H1 (cell line): ENCODE results near the gene GPX7. TPM values are rescaled to one million over a fixed set of nuclear protein-coding genes. Genes with fewer than 3 reads are reported as not detected.

ENCODE experiments used
- CTCF ChIA-PET: fragments of 300-600 bp; sonication (Branson Sonifier 250); formaldehyde crosslinking; loops from one replicate; lab custom pipeline; 2021; ENCODE audit not compliant: partially characterized antibody; lab: Charles Lee
- POLR2A ChIA-PET: fragments of 300-600 bp; sonication (Branson Sonifier 250); formaldehyde crosslinking; loops from one replicate; lab custom pipeline; 2021; ENCODE audit warnings: inconsistent platforms; ENCODE audit not compliant: partially characterized antibody; lab: Charles Lee
- DNase-seq, 2 experiments: peaks; one replicate each; pipeline versions ENCODE4 v3.0.0 to v3.0.0-alpha.2; 2010 to 2022; ENCODE audit warnings: low spot score in 2 of 2, low read depth in 1 of 2, mixed read lengths in 1 of 2
- FAIRE-seq: peaks from 2 replicates; lab custom pipeline; 2011; peaks lifted over from hg19 to GRCh38; lab: Jason Lieb, UNC
- H2AFZ ChIP-seq: 2 replicates; pipeline ENCODE4 v1.8.1; 2012; ENCODE audit warnings: low read length, inconsistent platforms
- H2AK5ac ChIP-seq: 2 replicates; pipeline ENCODE4 v1.6.1; 2013; ENCODE audit warnings: low read depth, low read length
- H2BK120ac ChIP-seq: replicated peaks from 2 replicates; pipeline ENCODE3; 2013; ENCODE audit warnings: low read depth, low read length, inconsistent platforms
- H2BK12ac ChIP-seq: 2 replicates; pipeline ENCODE4 v1.6.1; 2013; ENCODE audit warnings: low read depth, low read length
- H2BK15ac ChIP-seq: 2 replicates; pipeline ENCODE4 v1.6.1; 2013; ENCODE audit warnings: low read length
- H2BK20ac ChIP-seq: 2 replicates; pipeline ENCODE4 v1.6.1; 2013; ENCODE audit warnings: low read length
- H2BK5ac ChIP-seq: 2 replicates; pipeline ENCODE4 v1.6.1; 2013; ENCODE audit warnings: low read depth, low read length
- H3K14ac ChIP-seq: 2 replicates; pipeline ENCODE4 v1.6.1; 2013; ENCODE audit warnings: inconsistent platforms; ENCODE audit not compliant: insufficient read length
- H3K18ac ChIP-seq: 2 replicates; pipeline ENCODE4 v1.6.1; 2013; ENCODE audit warnings: low read length; ENCODE audit errors: extremely low read depth
- H3K23ac ChIP-seq: 2 replicates; pipeline ENCODE4 v1.6.1; 2013; ENCODE audit warnings: inconsistent platforms; ENCODE audit not compliant: insufficient read length
- H3K23me2 ChIP-seq: 2 replicates; pipeline ENCODE4 v1.6.1; 2013; ENCODE audit warnings: low read depth, low read length
- H3K27ac ChIP-seq: 2 replicates; pipeline ENCODE4 v1.6.1; 2011; ENCODE audit warnings: low read depth, low read length, inconsistent platforms
- H3K27me3 ChIP-seq, 4 experiments: replicated peaks in 1 of 4; 1 replicate in 1 of 4; 2 replicates in 3 of 4; pipeline versions ENCODE4 v1.6.1 to v1.8.1; 2011 to 2013; ENCODE audit warnings: low read length in 3 of 4, mild to moderate bottlenecking in 3 of 4, inconsistent platforms in 2 of 4, mixed read lengths in 2 of 4, moderate library complexity in 1 of 4; ENCODE audit not compliant: control insufficient read depth in 3 of 4, insufficient read depth in 3 of 4; ENCODE audit errors: extremely low read depth in 1 of 4
- H3K36me3 ChIP-seq, 4 experiments: 2 replicates each; pipeline versions ENCODE4 v1.6.1 to v1.8.1; 2011 to 2013; ENCODE audit warnings: mild to moderate bottlenecking in 4 of 4, low read length in 3 of 4, moderate library complexity in 2 of 4, control low read depth in 1 of 4, inconsistent platforms in 1 of 4; ENCODE audit not compliant: insufficient read depth in 4 of 4, control insufficient read depth in 2 of 4
- H3K4ac ChIP-seq: replicated peaks from 2 replicates; pipeline ENCODE3; 2013; ENCODE audit warnings: low read length, low read depth, mixed read lengths, inconsistent platforms; ENCODE audit not compliant: insufficient read length
- H3K4me1 ChIP-seq, 4 experiments: replicated peaks in 1 of 4; 1 replicate in 1 of 4; 2 replicates in 3 of 4; pipeline versions ENCODE4 v1.6.1 to v1.8.1; 2011 to 2013; ENCODE audit warnings: low read length in 3 of 4, inconsistent platforms in 2 of 4, mixed read lengths in 1 of 4; ENCODE audit not compliant: insufficient read depth in 4 of 4, control insufficient read depth in 3 of 4
- H3K4me2 ChIP-seq, 2 experiments: 2 replicates each; pipeline versions ENCODE4 v1.6.1 to v1.8.1; 2011 to 2013; ENCODE audit warnings: low read depth in 2 of 2, low read length in 2 of 2, control low read depth in 1 of 2, inconsistent platforms in 1 of 2, mild to moderate bottlenecking in 1 of 2; ENCODE audit not compliant: insufficient read depth in 1 of 2
- H3K4me3 ChIP-seq, 4 experiments: fragments of 200-600, 300-600 bp in 1 of 4; sonication (generic), shearing (Covaris generic), sonication (Bioruptor Twin) in 1 of 4; 2 replicates each; pipeline versions ENCODE4 v1.5.1 to v1.8.1; 2011 to 2016; ENCODE audit warnings: low read length in 4 of 4, low read depth in 3 of 4, control low read depth in 2 of 4, inconsistent platforms in 2 of 4, mild to moderate bottlenecking in 2 of 4, mixed read lengths in 1 of 4, moderate library complexity in 1 of 4; ENCODE audit not compliant: insufficient read depth in 2 of 4; ENCODE audit errors: extremely low read depth in 1 of 4
- H3K56ac ChIP-seq: replicated peaks from 2 replicates; pipeline ENCODE3; 2013; ENCODE audit warnings: low read depth, mild to moderate bottlenecking, mixed read lengths, low read length, inconsistent platforms; ENCODE audit not compliant: insufficient read length
- H3K79me1 ChIP-seq: 2 replicates; pipeline ENCODE4 v1.6.1; 2013; ENCODE audit warnings: low read depth, low read length, control low read depth
- H3K79me2 ChIP-seq, 2 experiments: 2 replicates each; pipeline versions ENCODE4 v1.6.1 to v1.8.1; 2012 to 2013; ENCODE audit warnings: low read length in 2 of 2, mild to moderate bottlenecking in 2 of 2, inconsistent platforms in 1 of 2; ENCODE audit not compliant: insufficient read depth in 2 of 2, control insufficient read depth in 1 of 2
- H3K9ac ChIP-seq, 4 experiments: replicated peaks in 1 of 4; 1 replicate in 1 of 4; 2 replicates in 3 of 4; pipeline versions ENCODE4 v1.6.1 to v1.8.1; 2011 to 2013; ENCODE audit warnings: low read depth in 3 of 4, low read length in 3 of 4, control low read depth in 2 of 4, mild to moderate bottlenecking in 2 of 4, moderate library complexity in 2 of 4, inconsistent platforms in 1 of 4; ENCODE audit errors: extremely low read depth in 1 of 4
- H3K9me3 ChIP-seq, 2 experiments: 2 replicates each; pipeline versions ENCODE4 v1.6.1 to v1.8.1; 2012 to 2013; ENCODE audit warnings: mild to moderate bottlenecking in 2 of 2, moderate library complexity in 2 of 2, control low read depth in 1 of 2, inconsistent platforms in 1 of 2, low read depth in 1 of 2, low read length in 1 of 2, mixed read lengths in 1 of 2; ENCODE audit not compliant: insufficient read depth in 2 of 2
- H4K20me1 ChIP-seq, 2 experiments: replicated peaks in 1 of 2; 2 replicates each; pipeline versions ENCODE3 to v1.8.1; 2011 to 2013; ENCODE audit warnings: inconsistent platforms in 2 of 2, low read length in 2 of 2, mild to moderate bottlenecking in 1 of 2; ENCODE audit not compliant: insufficient read depth in 2 of 2, control insufficient read depth in 1 of 2
- H4K5ac ChIP-seq: 2 replicates; pipeline ENCODE4 v1.6.1; 2013; ENCODE audit warnings: low read length, low read depth, mixed read lengths, inconsistent platforms; ENCODE audit not compliant: insufficient read length
- H4K8ac ChIP-seq: 2 replicates; pipeline ENCODE4 v1.8.0; 2013; ENCODE audit warnings: mild to moderate bottlenecking, moderate library complexity, low read length, inconsistent platforms; ENCODE audit not compliant: insufficient read depth; ENCODE audit errors: extremely low read depth
- H4K91ac ChIP-seq: replicated peaks from 2 replicates; pipeline ENCODE3; 2013; ENCODE audit warnings: low read length, mixed read lengths, inconsistent platforms; ENCODE audit not compliant: insufficient read length
- ATF2 ChIP-seq: IDR thresholded peaks from 2 replicates; pipeline ENCODE4 v1.6.1; 2012; ENCODE audit warnings: low read length, inconsistent platforms
- CTCF ChIP-seq, 3 experiments: IDR thresholded peaks; 1 replicate in 2 of 3; 2 replicates in 1 of 3; pipeline versions ENCODE4 v1.5.1 to v1.6.1; 2011; ENCODE audit warnings: low read length in 3 of 3, mild to moderate bottlenecking in 3 of 3, inconsistent platforms in 2 of 3, low read depth in 1 of 3, moderate library complexity in 1 of 3; ENCODE audit not compliant: insufficient read depth in 1 of 3; ENCODE audit errors: control extremely low read depth in 1 of 3
- E2F6 ChIP-seq: IDR thresholded peaks from 2 replicates; pipeline ENCODE4 v1.6.1; 2012; ENCODE audit warnings: inconsistent platforms
- KDM5A ChIP-seq: fragments of 200-600 bp; IDR thresholded peaks from 2 replicates; pipeline ENCODE4 v1.7.1; 2012; ENCODE audit warnings: mild to moderate bottlenecking, low read length, inconsistent platforms, mixed read lengths
- SUZ12 ChIP-seq: fragments of 200-600 bp; sonication (generic); IDR thresholded peaks from 2 replicates; pipeline ENCODE4 v1.6.1; 2012; ENCODE audit warnings: mild to moderate bottlenecking, inconsistent platforms, low read length, moderate library complexity, mixed read lengths
- TAF7 ChIP-seq: optimal IDR thresholded peaks from 2 replicates; pipeline ENCODE3; 2011; ENCODE audit warnings: low read depth, mild to moderate bottlenecking, inconsistent platforms, low read length, moderate library complexity, borderline replicate concordance
- WGBS, 2 experiments: shearing (Covaris generic) in 1 of 2; methylation state at CpG; one replicate each; pipeline versions ENCODE4 v1.1.6 to v1.1.7; 2013 to 2015; ENCODE audit warnings: low lambda C conversion rate in 2 of 2, mixed read lengths in 2 of 2, inconsistent platforms in 1 of 2, low coverage in 1 of 2, missing lambda C conversion rate in 1 of 2; ENCODE audit not compliant: insufficient replicate concordance in 2 of 2, insufficient coverage in 1 of 2, insufficient read length in 1 of 2; ENCODE audit errors: extremely low coverage in 1 of 2, missing lambda C conversion rate in 1 of 2; 5-methylcytosine and 5-hydroxymethylcytosine counted together
- polyA plus RNA-seq, 7 experiments: library from polyadenylated mRNA; depleted of rRNA in 3 of 7; stranded (reverse) in 5 of 7; unstranded in 2 of 7; fragments of >200 nt in 5 of 7; fragments of 200-250 nt in 2 of 7; gene quantifications; 1 replicate in 5 of 7; 2 replicates in 1 of 7; 4 replicates in 1 of 7; pipeline versions ENCODE4 v1.2.1 to v1.2.3, GENCODE V29; 2011 to 2013; ENCODE audit warnings: missing spikeins in 2 of 7, mixed read lengths in 2 of 7
- total RNA-seq: library from RNA; stranded (reverse); fragmentation: NEBNext Ultra II Directional; extraction: Animal tissue kit (Norgen Biotek cat#: 25700); gene quantifications from 2 replicates; pipeline ENCODE4 v1.2.1, GENCODE V29; 2021

The GPX7 gene
- total and polyA plus RNA-seq, 2 of the 8 experiments (the other 6 are each of a cell fraction or from before 2014, with no cell fraction given): 13.0 to 37.5 TPM

- Histone ChIP-seq H3K9ac (no peak overlapping the region), H2BK20ac (no peak overlapping the region), H3K79me1 (no peaks in the 10 kb centered on the region), H4K5ac (no peak overlapping the region), H3K18ac (no peak overlapping the region), H3K27me3 (peaks cover 7 to 9% (median 7%) of the 10 kb centered on the region in 4 experiments), H2AFZ (no peak overlapping the region), H2BK12ac (no peak overlapping the region), H3K27ac (no peak overlapping the region), H2BK5ac (no peak overlapping the region), H4K91ac (no peak overlapping the region), H3K56ac (no peak overlapping the region), H3K79me2 (no peaks in the 10 kb centered on the region), H3K36me3 (no peaks in the 10 kb centered on the region), H2BK120ac (no peak overlapping the region), H3K23ac (no peak overlapping the region), H3K4ac (no peak overlapping the region), H2BK15ac (no peak overlapping the region), H4K20me1 (no peaks in the 10 kb centered on the region), H3K23me2 (no peaks in the 10 kb centered on the region), H3K9me3 (no peaks in the 10 kb centered on the region; a peak in 1 of 4 replicates), H3K4me3 (no peak overlapping the region), H4K8ac (no peak overlapping the region), H2AK5ac (no peak overlapping the region), H3K4me1 (peaks cover 0 to 6% (median 0%) of the 10 kb centered on the region in 4 experiments; a peak in 2 of 7 replicates), H3K14ac (no peak overlapping the region), H3K4me2 (no peak overlapping the region)
- POLR2A ChIA-PET: interaction anchor here (0.8 to 1.2 kb wide), 2 partner anchors 12 to 204 kb away, joined by 3 read pairs; no protein-coding TSS in a partner anchor
- FAIRE-seq (no peak), DNase-seq (no peak)
- CTCF ChIA-PET: no interaction called here
- TF ChIP-seq KDM5A (no peak), E2F6 (no peak), TAF7 (no peak), ATF2 (no peak), SUZ12 (no peak), CTCF (IDR thresholded peaks at IDR 0.05; ENCODE audit: control extremely low read depth in 1 of 3, insufficient read depth in 1 of 3, low read depth in 1 of 3, low read length in 3 of 3) (no peak)
- WGBS, 2 experiments: 100% methylated on average over 1 of the region's 2 CpGs; no CpG with 5 or more reads in 1 of the 2 experiments
These were observed 24.9 kb downstream of the GPX7 start for GRCh38 chr1:52627028-52627427.
